ENCODE data around the gene ENTREP1. TPM values are rescaled to one million over a fixed set of nuclear protein-coding genes. Genes with fewer than 3 reads are reported as not detected.

ENTREP1 gene
- total and polyA plus RNA-seq, 2 of the 4 experiments (the other 2 are of a cell fraction), result not detected

- no TSS peak for BruUV-seq (replicated peaks)
- H3K56ac ChIP-seq (ENCODE audit: extremely low read depth, insufficient read depth, low read length), result no peak overlapping the region
- in situ Hi-C loops (cut with MboI; ENCODE audit: low sequenced_read_pairs), result no loop called here
These were observed 8.7 kb downstream of the ENTREP1 start for GRCh38 chr9:69333716-69334115.

More at GRCh38 chr9:69333716-69334115, 8.7 kb downstream of the ENTREP1 start:
- no peak overlapping the region for H3K18ac ChIP-seq (ENCODE audit: low read depth, low read length)
- ChIA-PET POLR2A (ENCODE audit: unreplicated experiment) (no interaction called here), CTCF (no interaction called here)
- no peak overlapping the region for H2BK20ac ChIP-seq (ENCODE audit: low read depth, low read length)
- DNase-seq (no peak), ATAC-seq (ENCODE audit: low read depth) (no peak)
- no peaks in the 10 kb centered on the region for H3K36me3 ChIP-seq (ENCODE audit: control insufficient read depth, insufficient read depth, low read length)
- intact Hi-C loops (cut with micrococcal nuclease) (no loop called here), dilution Hi-C loops (cut with HindIII; ENCODE audit: low sequenced_read_pairs, unreplicated experiment) (no loop called here)
- no peak overlapping the region for H3K9ac ChIP-seq (ENCODE audit: low read depth, low read length)
- no peak overlapping the region for H2AK5ac ChIP-seq (ENCODE audit: low read depth, low read length)
- no peak overlapping the region for H2BK120ac ChIP-seq (ENCODE audit: low read depth, low read length)
- no peak overlapping the region for H3K14ac ChIP-seq (replicated peaks; ENCODE audit: low read depth, low read length)
- no peaks in the 10 kb centered on the region for H3K79me1 ChIP-seq (ENCODE audit: low read depth in 1 of 2, low read length in 2 of 2)
- no peak overlapping the region for H4K5ac ChIP-seq (ENCODE audit: low read depth, low read length)
- no peak overlapping the region for H3K23ac ChIP-seq (ENCODE audit: low read depth, low read length)
- no peak overlapping the region for H3K4me3 ChIP-seq (ENCODE audit: insufficient read depth, low read depth, low read length)
- no peaks in the 10 kb centered on the region for H4K20me1 ChIP-seq (ENCODE audit: insufficient read depth, low read length)
- no CpG with 5 or more reads among the region's 2 CpGs for WGBS, 2 experiments (ENCODE audit: extremely low coverage in 2 of 2, insufficient read length in 1 of 2)
- H2AFZ ChIP-seq (replicated peaks; ENCODE audit: low read length, poor library complexity), result no peak overlapping the region
- H2BK15ac ChIP-seq (ENCODE audit: low read depth, low read length), result no peak overlapping the region
- H3K9me1 ChIP-seq (ENCODE audit: insufficient read depth, low read length), result no peaks in the 10 kb centered on the region
- H2BK5ac ChIP-seq (ENCODE audit: low read depth, low read length, poor library complexity, severe bottlenecking), result no peak overlapping the region
- no peak overlapping the region for H4K91ac ChIP-seq (ENCODE audit: insufficient read depth, low read depth, low read length)
- H3K4me2 ChIP-seq (ENCODE audit: low read depth, low read length), result no peak overlapping the region
- no peaks in the 10 kb centered on the region for H3K9me3 ChIP-seq (ENCODE audit: control insufficient read depth, insufficient read depth, low read length)
- H2AK9ac ChIP-seq (replicated peaks; ENCODE audit: low read depth, low read length, poor library complexity), result no peak overlapping the region
- no peaks in the 10 kb centered on the region for H3K4me1 ChIP-seq (ENCODE audit: control insufficient read depth, insufficient read depth, low read length)
- H3K27ac ChIP-seq (ENCODE audit: insufficient read depth, low read length), result no peak overlapping the region
- peaks cover 16% of the 10 kb centered on the region for H3K27me3 ChIP-seq (ENCODE audit: control insufficient read depth, insufficient read depth, low read length)
- H4K8ac ChIP-seq (ENCODE audit: low read depth in 2 of 2, low read length in 2 of 2), result no peak overlapping the region
- no peak overlapping the region for H3K4ac ChIP-seq (ENCODE audit: low read depth, low read length)
- no peak for TF ChIP-seq FOS (IDR thresholded peaks at IDR 0.05; ENCODE audit: low read depth, low read length)
- no peak for TF ChIP-seq MAZ (IDR thresholded peaks at IDR 0.05; ENCODE audit: borderline replicate concordance, low read depth, low read length)
- TF ChIP-seq RFX5 (IDR thresholded peaks at IDR 0.05; ENCODE audit: low read depth, low read length), result no peak
- no peak for TF ChIP-seq POLR2A (IDR thresholded peaks at IDR 0.05; ENCODE audit: low read depth, low read length)
- TF ChIP-seq SMC3 (IDR thresholded peaks at IDR 0.05; ENCODE audit: low read depth, low read length), result no peak
- TF ChIP-seq NFE2L2 (IDR thresholded peaks at IDR 0.05; ENCODE audit: low read depth, low read length), result no peak
- TF ChIP-seq CHD1 (IDR thresholded peaks at IDR 0.05; ENCODE audit: low read depth, low read length), result no peak
- TF ChIP-seq MAFK (IDR thresholded peaks at IDR 0.05; ENCODE audit: low read depth, low read length), result no peak
- TF ChIP-seq CEBPB (IDR thresholded peaks at IDR 0.05; ENCODE audit: low read depth, low read length), result no peak
- TF ChIP-seq BHLHE40 (IDR thresholded peaks at IDR 0.05; ENCODE audit: low read depth, low read length), result no peak
- TF ChIP-seq RCOR1 (IDR thresholded peaks at IDR 0.05; ENCODE audit: insufficient replicate concordance, low read length), result no peak
- no peak for TF ChIP-seq CTCF (conservative IDR thresholded peaks at IDR 0.05; ENCODE audit: low read depth, low read length)

Measured in IMR-90 (cell line).